Myocyte (in vitro differentiated cells): ENCODE measurements around the gene ATOSB. TPM values are rescaled to one million over a fixed set of nuclear protein-coding genes. Genes with fewer than 3 reads are reported as not detected.

Experiments used
- DNase-seq: peaks from one replicate; pipeline ENCODE4 v3.0.0-alpha.2; 2012; ENCODE audit warnings: low read depth
- total RNA-seq: library from RNA; depleted of rRNA; stranded (reverse); fragments of >200 nt; gene quantifications from 2 replicates; pipeline ENCODE4 v1.2.3, GENCODE V29; 2014

ATOSB gene
- total RNA-seq, 1 donor from 2014 or later: 56.6 TPM

- DNase-seq: no peak
Observed at GRCh38 chr9:35054871-35055644, 60.6 kb downstream of the ATOSB start.

- DNase-seq: no peak
Observed at GRCh38 chr9:35054185-35054835, 61.4 kb downstream of the ATOSB start.

Other genes starting within 250 kb of the ATOSB start
- not detected in 2 replicates for gene PHF24, start 157.6 kb downstream of the ATOSB start, total RNA-seq
- 71.7 and 74.5 TPM in 2 replicates for gene DNAJB5, start 126.1 kb downstream of the ATOSB start, total RNA-seq
- 338 and 383 TPM in 2 replicates for gene VCP, start 43.2 kb downstream of the ATOSB start, total RNA-seq
- gene FANCG, start 35.9 kb downstream of the ATOSB start, total RNA-seq: 6.1 and 8.7 TPM in 2 replicates
- gene PIGO, start 19.3 kb downstream of the ATOSB start, total RNA-seq: 17.3 and 17.6 TPM in 2 replicates
- gene STOML2, start 12.7 kb downstream of the ATOSB start, total RNA-seq: 104 and 124 TPM in 2 replicates
- 19.0 and 22.9 TPM in 2 replicates for gene UNC13B, start 46.1 kb upstream of the ATOSB start, total RNA-seq